Mononuclear cell (primary cell): ENCODE measurements around the gene PDILT. TPM values are rescaled to one million over a fixed set of nuclear protein-coding genes. Genes with fewer than 3 reads are reported as not detected.

ENCODE experiments used
- H3K27me3 ChIP-seq: 2 replicates; pipeline ENCODE4 v1.6.0; 2011; ENCODE audit warnings: low read length, control low read depth; ENCODE audit not compliant: insufficient read depth
- H3K4me1 ChIP-seq: 2 replicates; pipeline ENCODE4 v1.5.1; 2011; ENCODE audit warnings: mild to moderate bottlenecking, low read length, control low read depth; ENCODE audit not compliant: insufficient read depth
- H3K4me3 ChIP-seq: 2 replicates; pipeline ENCODE4 v1.5.1; 2011; ENCODE audit warnings: mild to moderate bottlenecking, low read length, moderate library complexity
- H3K9me3 ChIP-seq: 2 replicates; pipeline ENCODE4 v1.5.1; 2011; ENCODE audit warnings: low read depth, mild to moderate bottlenecking, control low read depth, low read length
- total RNA-seq: library from RNA; depleted of rRNA; stranded (reverse); fragments of >200 nt; gene quantifications from one replicate; pipeline ENCODE4 v1.2.3, GENCODE V29; 2012

PDILT gene
- total RNA-seq, 1 donor, result not detected

DNA sequence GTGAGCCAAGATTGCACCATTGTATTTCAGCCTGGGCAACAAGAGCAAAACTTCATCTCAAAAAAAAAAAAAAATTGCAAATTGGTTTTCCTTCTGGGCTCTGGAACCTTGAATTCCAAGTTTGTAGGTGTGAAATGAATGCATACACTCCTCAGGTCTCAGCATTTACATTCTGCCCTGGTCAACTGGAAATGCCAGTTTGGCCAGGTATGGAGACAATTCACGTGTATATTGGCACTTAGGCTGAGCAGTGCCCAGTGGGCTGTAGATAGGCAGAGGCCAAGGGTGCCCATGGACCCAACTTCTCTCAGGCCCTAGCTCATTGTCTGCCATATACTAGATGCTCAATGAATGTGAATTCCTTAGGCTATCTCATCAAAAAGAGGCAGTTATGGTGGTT, 15.7 kb downstream of the PDILT start:
- H3K9me3 ChIP-seq, result no peaks in the 10 kb centered on the region
- no peak overlapping the region for H3K4me3 ChIP-seq
- no peaks in the 10 kb centered on the region for H3K4me1 ChIP-seq
- no peaks in the 10 kb centered on the region for H3K27me3 ChIP-seq

DNA sequence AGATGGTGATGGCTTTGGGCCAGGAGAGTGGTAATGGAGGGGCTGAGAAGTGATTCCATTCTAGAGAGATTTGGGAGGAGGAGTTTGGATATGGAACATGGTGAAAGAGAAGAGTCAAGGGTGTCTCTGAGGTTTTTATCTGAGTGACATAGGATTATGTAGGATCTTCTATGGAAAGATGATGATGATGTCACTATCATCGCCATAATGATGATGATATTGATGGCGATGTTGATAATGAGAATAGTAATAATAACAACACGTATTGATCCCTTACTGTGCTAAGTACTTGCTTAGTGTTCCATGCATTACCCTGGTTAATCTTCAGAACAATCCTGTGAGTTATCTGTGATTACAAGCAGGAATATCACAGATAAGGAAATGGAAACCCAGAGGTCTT, 16.6 kb downstream of the PDILT start:
- H3K4me3 ChIP-seq, result no peak overlapping the region
- H3K9me3 ChIP-seq, result no peaks in the 10 kb centered on the region
- no peaks in the 10 kb centered on the region for H3K4me1 ChIP-seq
- H3K27me3 ChIP-seq, result no peaks in the 10 kb centered on the region

- Histone ChIP-seq H3K4me1 (no peaks in the 10 kb centered on the region), H3K9me3 (no peaks in the 10 kb centered on the region), H3K27me3 (no peaks in the 10 kb centered on the region), H3K4me3 (no peak overlapping the region)
Measured at GRCh38 chr16:20385844-20386832, 18.4 kb downstream of the PDILT start.

DNA sequence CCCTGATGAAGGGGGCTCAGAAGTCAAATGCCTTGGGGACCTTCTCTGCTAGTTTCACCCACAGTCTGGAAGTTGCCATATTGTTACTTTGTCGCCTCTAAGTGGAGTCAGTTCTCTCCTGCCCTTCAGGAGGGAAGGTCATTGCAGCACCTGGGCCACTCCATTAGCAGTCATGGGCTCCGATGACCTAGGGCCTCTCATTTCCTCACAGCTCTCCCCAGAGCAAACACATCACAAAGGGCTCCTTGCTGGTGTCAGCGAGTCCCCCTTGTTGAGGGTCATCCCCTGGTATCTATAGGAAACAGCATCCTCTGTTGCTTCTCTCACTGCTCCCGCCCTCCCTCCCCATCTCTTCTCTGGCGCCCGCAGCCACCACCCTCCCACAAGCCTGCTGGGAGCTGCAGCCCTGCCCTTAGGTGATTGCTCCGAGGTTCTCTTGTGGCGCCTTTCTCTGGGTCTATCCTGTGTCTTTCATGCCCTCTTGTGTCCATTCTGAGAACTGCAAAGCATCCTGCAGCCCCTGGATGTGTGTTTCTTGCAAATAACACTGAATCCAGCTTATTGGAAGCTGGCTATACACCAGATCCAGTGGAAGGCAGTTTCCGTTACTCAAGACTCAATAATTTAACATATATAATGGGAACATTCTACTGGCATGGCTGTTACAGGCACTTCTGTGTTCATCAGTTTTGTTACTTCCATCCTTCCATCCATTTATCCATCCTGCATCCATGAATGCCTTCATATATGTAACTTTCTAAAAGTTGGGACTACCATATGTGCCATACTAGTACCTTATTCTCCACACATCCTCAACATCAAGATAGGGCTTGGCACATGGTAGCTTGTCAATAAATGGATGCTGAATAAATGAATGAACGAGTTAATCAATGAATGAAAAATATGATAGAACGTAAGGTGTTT, 21.2 kb downstream of the PDILT start:
- no peaks in the 10 kb centered on the region for H3K9me3 ChIP-seq
- no peaks in the 10 kb centered on the region for H3K4me1 ChIP-seq
- no peaks in the 10 kb centered on the region for H3K27me3 ChIP-seq
- H3K4me3 ChIP-seq, result no peak overlapping the region

- Histone ChIP-seq H3K9me3 (no peaks in the 10 kb centered on the region), H3K4me3 (no peak overlapping the region), H3K4me1 (no peaks in the 10 kb centered on the region), H3K27me3 (no peaks in the 10 kb centered on the region)
Measured at GRCh38 chr16:20382202-20382948, 22.2 kb downstream of the PDILT start.

- no peaks in the 10 kb centered on the region for H3K27me3 ChIP-seq
- no peaks in the 10 kb centered on the region for H3K9me3 ChIP-seq
- no peak overlapping the region for H3K4me3 ChIP-seq
- H3K4me1 ChIP-seq, result no peaks in the 10 kb centered on the region
Measured at GRCh38 chr16:20380782-20381181, 23.8 kb downstream of the PDILT start.

GRCh38 chr16:20377181-20377580, 27.4 kb downstream of the PDILT start:
- no peaks in the 10 kb centered on the region for H3K27me3 ChIP-seq
- no peaks in the 10 kb centered on the region for H3K9me3 ChIP-seq
- H3K4me1 ChIP-seq, result no peaks in the 10 kb centered on the region

GRCh38 chr16:20372701-20373100, 31.8 kb downstream of the PDILT start:
- no peak overlapping the region for H3K4me3 ChIP-seq
- no peaks in the 10 kb centered on the region for H3K9me3 ChIP-seq
- H3K27me3 ChIP-seq, result no peaks in the 10 kb centered on the region
- no peaks in the 10 kb centered on the region for H3K4me1 ChIP-seq

More at GRCh38 chr16:20377181-20377580, 27.4 kb downstream of the PDILT start:
- no peak overlapping the region for H3K4me3 ChIP-seq

- Histone ChIP-seq H3K27me3 (no peaks in the 10 kb centered on the region), H3K4me3 (no peak overlapping the region), H3K9me3 (no peaks in the 10 kb centered on the region), H3K4me1 (no peaks in the 10 kb centered on the region)
Measured at GRCh38 chr16:20369452-20370054, 35.0 kb downstream of the PDILT start.

- Histone ChIP-seq H3K9me3 (no peaks in the 10 kb centered on the region), H3K4me1 (no peaks in the 10 kb centered on the region), H3K27me3 (no peaks in the 10 kb centered on the region), H3K4me3 (no peak overlapping the region)
Measured at GRCh38 chr16:20364051-20364450, 40.5 kb downstream of the PDILT start.

DNA sequence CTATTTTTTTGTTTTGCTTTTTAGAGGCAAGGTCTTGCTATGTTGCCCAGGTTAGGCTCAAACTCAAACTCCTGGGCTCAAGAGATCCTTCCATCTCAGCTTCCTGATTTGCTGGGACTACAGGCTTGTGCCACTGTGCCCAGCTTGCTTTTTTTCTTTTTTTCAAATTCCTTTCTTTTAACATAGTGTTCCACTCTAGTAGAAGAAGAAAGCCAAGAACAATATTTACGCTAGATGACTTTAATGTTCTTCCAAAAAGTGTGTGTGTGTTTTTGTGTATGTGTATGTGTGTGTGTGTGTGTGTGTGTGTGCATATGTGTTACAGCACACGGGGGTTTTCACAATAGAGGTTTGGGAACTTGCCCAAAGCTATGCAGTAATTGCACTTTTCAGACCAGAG, 41.3 kb downstream of the PDILT start:
- no peaks in the 10 kb centered on the region for H3K27me3 ChIP-seq

GRCh38 chr16:20359997-20360396, 44.5 kb downstream of the PDILT start:
- H3K4me3 ChIP-seq, result no peak overlapping the region
- no peaks in the 10 kb centered on the region for H3K9me3 ChIP-seq
- no peaks in the 10 kb centered on the region for H3K4me1 ChIP-seq
- H3K27me3 ChIP-seq, result no peaks in the 10 kb centered on the region

More for the DNA sequence above, 41.3 kb downstream of the PDILT start:
- no peak overlapping the region for H3K4me3 ChIP-seq
- H3K9me3 ChIP-seq, result no peaks in the 10 kb centered on the region
- no peaks in the 10 kb centered on the region for H3K4me1 ChIP-seq

GRCh38 chr16:20355114-20355782, 49.3 kb downstream of the PDILT start:
- no peaks in the 10 kb centered on the region for H3K4me1 ChIP-seq
- no peak overlapping the region for H3K4me3 ChIP-seq
- no peaks in the 10 kb centered on the region for H3K27me3 ChIP-seq
- H3K9me3 ChIP-seq, result no peaks in the 10 kb centered on the region

- Histone ChIP-seq H3K9me3 (no peaks in the 10 kb centered on the region), H3K4me1 (no peaks in the 10 kb centered on the region), H3K4me3 (no peak overlapping the region), H3K27me3 (no peaks in the 10 kb centered on the region)
Measured at GRCh38 chr16:20353379-20353778, 51.2 kb downstream of the PDILT start.
